ENCODE results near the gene RCC2.

DNA sequence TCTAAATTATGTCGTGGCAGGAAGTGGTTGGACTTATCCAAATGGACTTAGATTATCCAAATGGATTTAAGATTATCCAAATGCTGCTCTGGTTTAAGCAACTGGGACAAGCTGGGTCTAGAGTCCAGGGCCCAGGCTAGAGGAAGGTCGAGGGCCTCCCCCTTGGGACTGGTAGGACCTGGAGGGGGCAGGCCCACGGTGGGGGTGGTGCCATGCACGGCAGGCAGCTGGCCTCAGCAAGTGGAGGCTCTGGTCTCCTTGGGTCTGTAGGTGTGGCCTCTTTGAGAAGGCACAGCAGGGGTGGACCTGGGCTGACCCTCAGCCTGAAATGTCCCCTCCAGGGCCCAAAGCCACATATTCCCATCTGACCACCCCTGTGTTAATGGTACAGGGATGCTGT is 37.6 kb downstream of the RCC2 start:
- TF ChIP-seq CTCF (IDR thresholded peaks at IDR 0.05) (no peak), POLR2AphosphoS5 (IDR thresholded peaks at IDR 0.05) (no peak)
